Smooth muscle cell (in vitro differentiated cells): Measurements from ENCODE around the gene GRIP1. TPM values are rescaled to one million over a fixed set of nuclear protein-coding genes. Genes with fewer than 3 reads are reported as not detected.
A peak's percentile ranks its signal among the peaks of the same experiment; 100 is the strongest.
"Not testable (repeated sequence)": the region's sequence is repeated elsewhere in the genome, so short reads cannot be mapped to it uniquely, and the experiment has no call there.

Source experiments
- DNase-seq: peaks from one replicate; lab custom pipeline; 2025; ENCODE audit not compliant: unreplicated experiment; lab: John Stamatoyannopoulos, UW
- H2AFZ ChIP-seq: fragments of 200-600 bp; sonication (generic); 2 replicates; pipeline ENCODE4 v1.6.0; 2016; ENCODE audit warnings: antibody characterized with exemption, low read depth, mild to moderate bottlenecking
- H3F3A ChIP-seq: fragments of 200-600 bp; sonication (generic); 2 replicates; pipeline ENCODE4 v1.6.0; 2017; ENCODE audit warnings: antibody characterized with exemption, low read depth
- H3K27ac ChIP-seq: fragments of 200-600 bp; sonication (generic); 2 replicates; pipeline ENCODE4 v1.5.1; 2016; ENCODE audit warnings: low read depth, mild to moderate bottlenecking
- H3K27me3 ChIP-seq: fragments of 200-600 bp; sonication (generic); 2 replicates; pipeline ENCODE4 v1.6.1; 2016; ENCODE audit warnings: low read depth, mild to moderate bottlenecking
- H3K36me3 ChIP-seq: fragments of 200-600 bp; sonication (generic); 2 replicates; pipeline ENCODE4 v1.5.1; 2016; ENCODE audit warnings: low read depth
- H3K4me1 ChIP-seq: fragments of 200-600 bp; sonication (generic); 2 replicates; pipeline ENCODE4 v1.5.1; 2016; ENCODE audit warnings: low read depth
- H3K4me2 ChIP-seq: fragments of 200-600 bp; sonication (generic); 2 replicates; pipeline ENCODE4 v1.6.0; 2016; ENCODE audit warnings: mild to moderate bottlenecking
- H3K4me3 ChIP-seq: fragments of 200-600 bp; sonication (generic); 2 replicates; pipeline ENCODE4 v1.5.1; 2016; ENCODE audit warnings: mild to moderate bottlenecking
- H3K79me2 ChIP-seq: fragments of 200-600 bp; sonication (generic); 2 replicates; pipeline ENCODE4 v1.6.0; 2016; ENCODE audit warnings: low read depth, mild to moderate bottlenecking
- H3K9ac ChIP-seq: fragments of 200-600 bp; sonication (generic); 2 replicates; pipeline ENCODE4 v1.6.0; 2016; ENCODE audit warnings: low read depth
- H3K9me3 ChIP-seq: fragments of 200-600 bp; sonication (generic); replicated peaks from 2 replicates; pipeline ENCODE4 v1.5.1; 2016; ENCODE audit warnings: low read depth
- H4K20me1 ChIP-seq: fragments of 200-600 bp; sonication (generic); 2 replicates; pipeline ENCODE4 v1.6.0; 2016; ENCODE audit warnings: low read depth
- CTCF ChIP-seq: fragments of 200-600 bp; sonication (generic); IDR thresholded peaks from 2 replicates; pipeline ENCODE4 v1.5.1; 2017; ENCODE audit warnings: borderline replicate concordance, mild to moderate bottlenecking, antibody characterized with exemption; ENCODE audit not compliant: insufficient read depth, poor library complexity, severe bottlenecking
- WGBS: methylation state at CpG from one replicate; pipeline ENCODE4 v1.1.7; 2016; ENCODE audit warnings: low lambda C conversion rate; 5-methylcytosine and 5-hydroxymethylcytosine counted together
- polyA plus RNA-seq: library from polyadenylated mRNA; unstranded; fragments of >200 nt; fragmentation: Nextera tagmentation; extraction: Ambion mirVana; gene quantifications from 2 replicates; pipeline ENCODE4 v1.2.1, GENCODE V29; 2016
- total RNA-seq: library from RNA; depleted of rRNA; stranded (reverse); fragments of >200 nt; gene quantifications from 2 replicates; pipeline ENCODE4 v1.2.3, GENCODE V29; 2014

GRIP1 gene
- total and polyA plus RNA-seq, 2 experiments from 2014 or later, result 4.0 to 5.9 TPM

GRCh38 chr12:66309606-66310005 is 369.3 kb downstream of the GRIP1 start:
- H3K79me2 ChIP-seq, result peaks cover under 1% of the 10 kb centered on the region
- no peak overlapping the region for H3K27ac ChIP-seq
- H3K4me1 ChIP-seq, result no peaks in the 10 kb centered on the region
- no peaks in the 10 kb centered on the region for H4K20me1 ChIP-seq
- no peak for DNase-seq
- no peaks in the 10 kb centered on the region for H3K27me3 ChIP-seq
- 95% methylated on average over 1 of the region's 1 CpG for WGBS
- no peak overlapping the region for H3K4me2 ChIP-seq
- no peaks in the 10 kb centered on the region for H3K36me3 ChIP-seq
- H3K9me3 ChIP-seq, result no peaks in the 10 kb centered on the region
- no peak for TF ChIP-seq CTCF
- H3K9ac ChIP-seq, result no peak overlapping the region
- H3K4me3 ChIP-seq, result no peak overlapping the region
- no peak overlapping the region for H2AFZ ChIP-seq
- no peaks in the 10 kb centered on the region for H3F3A ChIP-seq

GRCh38 chr12:66304296-66304900 is 374.5 kb downstream of the GRIP1 start:
- 81% methylated on average over 6 of the region's 6 CpGs for WGBS
- peaks cover 14% of the 10 kb centered on the region for H3K4me1 ChIP-seq
- TF ChIP-seq CTCF, result no peak
- no peak for DNase-seq
- no peak overlapping the region for H2AFZ ChIP-seq
- no peaks in the 10 kb centered on the region for H3K79me2 ChIP-seq
- no peaks in the 10 kb centered on the region for H4K20me1 ChIP-seq
- H3K36me3 ChIP-seq, result no peaks in the 10 kb centered on the region
- H3K27ac ChIP-seq, result no peak overlapping the region
- H3K9ac ChIP-seq, result peak overlapping the region; percentile 1
- H3F3A ChIP-seq, result no peaks in the 10 kb centered on the region
- H3K9me3 ChIP-seq, result no peaks in the 10 kb centered on the region
- H3K4me2 ChIP-seq, result peak overlapping the region; percentile 97
- no peak overlapping the region for H3K4me3 ChIP-seq
- peaks cover 13% of the 10 kb centered on the region for H3K27me3 ChIP-seq

GRCh38 chr12:66303316-66303804 is 375.5 kb downstream of the GRIP1 start:
- H4K20me1 ChIP-seq, H3F3A ChIP-seq, H3K27ac ChIP-seq, H3K79me2 ChIP-seq, H3K36me3 ChIP-seq, DNase-seq, H3K9me3 ChIP-seq: not testable (repeated sequence)
- Histone ChIP-seq H3K4me3 (peak overlapping the region; percentile 89), H2AFZ (peak overlapping the region; percentile 99), H3K4me2 (peak overlapping the region; percentile 97), H3K4me1 (peaks cover 14% of the 10 kb centered on the region), H3K9ac (peak overlapping the region; percentile 75), H3K27me3 (peaks cover 16% of the 10 kb centered on the region)
- WGBS, result 85% methylated on average over 14 of the region's 14 CpGs

GRCh38 chr12:66302827-66303169 is 376.1 kb downstream of the GRIP1 start:
- H2AFZ ChIP-seq, result peak overlapping the region; percentile 99
- H4K20me1 ChIP-seq, result no peaks in the 10 kb centered on the region
- H3K79me2 ChIP-seq, result no peaks in the 10 kb centered on the region
- no peaks in the 10 kb centered on the region for H3K9me3 ChIP-seq
- H3F3A ChIP-seq, result no peaks in the 10 kb centered on the region
- H3K4me2 ChIP-seq, result peak overlapping the region; percentile 97
- H3K4me3 ChIP-seq, result peak overlapping the region; percentile 89
- H3K4me1 ChIP-seq, result peaks cover 14% of the 10 kb centered on the region
- H3K9ac ChIP-seq, result peak overlapping the region; percentile 75
- no peak for TF ChIP-seq CTCF
- peaks cover 16% of the 10 kb centered on the region for H3K27me3 ChIP-seq
- DNase-seq, result no peak
- WGBS, result 19% methylated on average over 6 of the region's 6 CpGs
- peak overlapping the region; percentile 61 for H3K27ac ChIP-seq
- no peaks in the 10 kb centered on the region for H3K36me3 ChIP-seq
